Ramos (cell line): ENCODE measurements around the gene USPL1.

ENCODE experiments used
- in situ Hi-C: fragments of 300-500 bp; cut with MboI; formaldehyde crosslinking; loops from one replicate; pipeline ENCODE4 v1.14.3; 2022; ENCODE audit warnings: low sequenced_read_pairs; ENCODE audit not compliant: unreplicated experiment

Gene USPL1

GRCh38 chr13:30652746-30653386 lies 35.1 kb downstream of the USPL1 start:
- in situ Hi-C loops: no loop called here

- in situ Hi-C loops: no loop called here
These were observed 36.7 kb downstream of the USPL1 start for GRCh38 chr13:30654430-30654829.

- in situ Hi-C loops: no loop called here
These were observed 38.5 kb downstream of the USPL1 start for GRCh38 chr13:30656178-30656577.

GRCh38 chr13:30659980-30660379 lies 42.3 kb downstream of the USPL1 start:
- in situ Hi-C loops: no loop called here

GRCh38 chr13:30660796-30661195 lies 43.1 kb downstream of the USPL1 start:
- in situ Hi-C loops: no loop called here

- in situ Hi-C loops: no loop called here
These were observed 47.1 kb downstream of the USPL1 start for GRCh38 chr13:30664689-30665275.

- in situ Hi-C loops: no loop called here
These were observed 47.9 kb downstream of the USPL1 start for GRCh38 chr13:30665638-30666037.

- in situ Hi-C loops: no loop called here
These were observed 48.4 kb downstream of the USPL1 start for GRCh38 chr13:30666113-30666512.

GRCh38 chr13:30667014-30667413 lies 49.3 kb downstream of the USPL1 start:
- in situ Hi-C loops: no loop called here

- in situ Hi-C loops: no loop called here
These were observed 50.6 kb downstream of the USPL1 start for GRCh38 chr13:30668312-30668711.

GRCh38 chr13:30671271-30671815 lies 53.6 kb downstream of the USPL1 start:
- in situ Hi-C loops: no loop called here

GRCh38 chr13:30673669-30674521 lies 56.2 kb downstream of the USPL1 start:
- in situ Hi-C loops: no loop called here

- in situ Hi-C loops: no loop called here
These were observed 58.0 kb downstream of the USPL1 start for GRCh38 chr13:30675717-30676116.

GRCh38 chr13:30676672-30677071 lies 59.0 kb downstream of the USPL1 start:
- in situ Hi-C loops: no loop called here

GRCh38 chr13:30679483-30680330 lies 62.0 kb downstream of the USPL1 start:
- in situ Hi-C loops: no loop called here

- in situ Hi-C loops: no loop called here
These were observed 64.1 kb downstream of the USPL1 start for GRCh38 chr13:30681843-30682242.

GRCh38 chr13:30685320-30685859 lies 67.7 kb downstream of the USPL1 start:
- in situ Hi-C loops: no loop called here

GRCh38 chr13:30685987-30686386 lies 68.3 kb downstream of the USPL1 start:
- in situ Hi-C loops: no loop called here

GRCh38 chr13:30687601-30688000 lies 69.9 kb downstream of the USPL1 start:
- in situ Hi-C loops: no loop called here

- in situ Hi-C loops: no loop called here
These were observed 72.0 kb downstream of the USPL1 start for GRCh38 chr13:30689752-30690151.
